GM19240 (cell line): ENCODE results near the gene ITGAE.
A peak's percentile ranks its signal among the peaks of the same experiment; 100 is the strongest.
"Not testable (repeated sequence)": the region's sequence is repeated elsewhere in the genome, so short reads cannot be mapped to it uniquely, and the experiment has no call there.

ENCODE experiments used
- DNase-seq: peaks from one replicate; pipeline ENCODE4 v3.0.0; 2011; ENCODE audit warnings: low spot score; ENCODE audit not compliant: insufficient read length

Gene ITGAE

GRCh38 chr17:3730881-3731429 lies 70.0 kb downstream of the ITGAE start:
- no peak for DNase-seq

- DNase-seq: no peak
Observed at GRCh38 chr17:3729881-3730280, 71.1 kb downstream of the ITGAE start.

DNA sequence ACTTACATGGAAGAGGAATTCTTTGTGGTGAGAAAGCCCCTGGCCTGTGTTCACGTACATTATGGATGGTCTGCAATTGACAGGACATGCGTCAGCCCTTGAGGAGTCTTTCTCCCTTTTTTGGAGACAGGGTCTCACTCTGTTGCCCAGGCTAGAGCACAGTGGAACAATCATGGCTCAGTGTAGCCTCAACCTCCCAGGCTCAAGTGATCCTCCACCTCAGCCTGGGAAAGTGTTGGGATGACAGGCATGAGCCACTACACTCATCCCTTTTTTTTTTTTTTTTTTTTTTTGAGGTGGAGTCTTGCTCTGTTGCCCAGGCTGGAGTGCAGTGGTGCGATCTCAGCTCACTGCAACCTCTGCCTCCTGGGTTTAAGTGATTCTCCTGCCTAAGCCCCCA lies 72.9 kb downstream of the ITGAE start:
- DNase-seq: not testable (repeated sequence)

- DNase-seq: no peak
Observed at GRCh38 chr17:3727041-3727440, 73.9 kb downstream of the ITGAE start.

DNA sequence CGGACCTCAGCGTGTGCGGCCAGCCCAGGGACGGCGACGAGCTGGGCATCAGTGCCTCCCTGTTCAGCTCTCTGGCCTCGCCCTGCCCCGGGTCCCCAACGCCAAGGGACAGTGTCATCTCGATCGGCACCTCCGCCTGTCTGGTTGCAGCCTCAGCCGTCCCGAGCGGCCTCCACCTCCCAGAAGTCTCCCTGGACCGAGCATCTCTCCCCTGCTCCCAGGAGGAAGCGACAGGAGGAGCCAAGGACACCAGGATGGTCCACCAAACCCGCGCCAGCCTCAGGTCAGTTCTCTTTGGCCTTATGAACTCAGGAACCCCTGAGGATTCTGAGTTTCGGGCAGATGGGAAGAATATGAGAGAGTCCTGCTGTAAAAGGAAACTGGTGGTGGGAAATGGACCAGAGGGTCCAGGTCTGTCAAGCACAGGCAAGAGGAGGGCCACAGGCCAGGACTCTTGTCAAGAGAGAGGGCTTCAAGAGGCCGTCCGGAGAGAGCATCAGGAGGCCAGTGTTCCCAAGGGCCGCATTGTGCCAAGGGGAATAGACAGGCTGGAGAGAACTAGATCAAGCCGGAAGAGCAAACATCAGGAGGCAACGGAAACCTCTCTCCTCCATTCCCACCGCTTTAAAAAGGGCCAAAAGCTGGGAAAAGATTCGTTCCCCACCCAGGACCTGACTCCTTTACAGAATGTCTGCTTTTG lies 76.5 kb downstream of the ITGAE start:
- DNase-seq: no peak

- peak; percentile 88 for DNase-seq
Observed at GRCh38 chr17:3723556-3724377, 77.2 kb downstream of the ITGAE start, which contains the start of gene HASPIN. HASPIN (plus strand) TSS chr17:3723903; CDS start chr17:3723936, 33 bp downstream.

GRCh38 chr17:3723188-3723555 lies 77.8 kb downstream of the ITGAE start:
- DNase-seq: no peak

- DNase-seq: no peak
Observed at GRCh38 chr17:3722716-3723115, 78.3 kb downstream of the ITGAE start.

DNA sequence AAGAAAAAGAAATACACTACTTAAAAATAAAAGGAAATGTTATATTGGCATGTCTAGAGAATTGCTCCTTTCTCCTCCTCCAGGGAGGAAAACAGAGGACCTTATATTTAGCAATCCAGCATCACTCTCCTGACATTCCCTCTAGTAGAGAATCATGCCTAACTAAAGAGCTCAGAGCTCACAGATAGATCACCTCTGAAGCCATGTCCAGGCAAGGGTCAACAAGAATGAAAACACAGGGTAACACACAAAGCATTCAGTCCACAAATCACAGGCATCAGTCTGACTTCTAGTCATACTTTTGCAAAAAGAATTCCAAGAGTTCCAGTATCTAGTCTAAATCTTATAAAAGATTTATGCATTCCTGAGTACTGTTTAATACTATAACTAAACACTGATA lies 81.7 kb downstream of the ITGAE start:
- DNase-seq: no peak

DNA sequence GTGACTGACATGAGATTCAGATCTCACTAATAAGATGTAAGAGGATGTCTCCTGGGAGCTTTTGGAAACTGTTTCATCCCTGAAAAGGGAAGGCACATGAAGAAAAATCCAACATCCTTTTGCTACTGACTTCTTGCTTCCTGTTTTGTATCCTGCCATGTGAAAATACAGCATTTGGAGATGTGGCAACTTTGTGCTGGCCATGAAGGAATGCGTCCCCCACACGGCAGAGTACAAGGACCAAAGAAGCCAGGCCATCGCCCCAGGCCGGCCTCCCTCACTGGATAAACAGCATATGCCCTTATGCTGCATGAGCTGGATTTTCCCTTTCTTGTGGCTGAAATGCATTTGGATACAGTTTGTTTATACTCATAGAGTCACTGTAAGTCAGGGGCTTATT lies 82.8 kb downstream of the ITGAE start:
- DNase-seq: no peak

DNA sequence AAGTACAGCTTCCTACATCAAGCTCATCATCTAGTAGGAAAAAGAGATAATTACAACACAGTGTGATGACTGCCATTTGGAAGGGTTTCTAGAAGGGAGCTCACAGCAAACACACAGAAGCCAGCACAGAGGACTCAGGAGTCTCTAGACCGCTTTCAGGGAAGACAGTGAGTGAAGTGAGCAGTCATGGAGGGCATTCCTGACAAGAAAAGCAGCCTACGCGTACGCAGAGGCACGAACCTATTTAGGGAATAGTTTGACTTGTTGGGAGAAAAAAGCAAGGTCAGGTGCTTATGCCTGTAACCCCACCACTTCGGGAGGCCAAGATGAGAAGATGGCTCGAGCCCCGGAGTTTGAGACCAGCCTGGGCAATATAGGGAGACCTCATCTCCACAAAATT lies 85.7 kb downstream of the ITGAE start:
- DNase-seq: no peak

DNA sequence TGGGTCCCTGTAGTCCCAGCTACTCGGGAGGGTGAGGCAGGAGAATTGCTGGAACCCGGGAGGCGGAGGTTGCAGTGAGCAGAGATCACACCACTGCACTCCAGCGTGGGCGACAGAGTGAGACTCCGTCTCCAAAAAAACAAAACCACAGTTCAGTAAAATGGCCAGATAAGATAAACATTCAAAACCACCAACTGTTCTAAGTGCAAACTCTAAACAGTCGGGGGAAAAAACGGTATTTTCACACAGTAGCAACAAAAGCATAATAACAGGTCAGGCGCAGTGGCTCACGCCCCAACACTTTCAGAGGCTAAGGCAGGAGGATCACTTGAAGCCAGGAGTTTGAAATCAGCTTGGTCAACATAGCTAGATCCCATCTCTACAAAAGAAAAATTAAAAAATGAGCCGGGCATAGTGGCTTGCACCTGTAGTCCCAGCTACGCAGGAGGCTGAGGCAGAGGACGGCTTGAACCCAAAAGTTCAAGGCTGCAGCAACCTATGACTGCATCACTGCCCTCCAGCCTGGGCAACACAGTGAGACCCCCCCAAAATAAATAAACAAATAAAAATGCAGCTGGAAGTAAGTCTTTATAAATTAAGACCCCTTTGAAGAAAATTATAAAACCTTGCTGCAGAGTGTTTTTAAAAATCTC lies 88.1 kb downstream of the ITGAE start:
- no peak for DNase-seq

GRCh38 chr17:3710951-3711383 lies 90.0 kb downstream of the ITGAE start:
- peak; percentile 83 for DNase-seq

GRCh38 chr17:3708366-3708765 lies 92.6 kb downstream of the ITGAE start:
- DNase-seq: no peak

- not testable (repeated sequence) for DNase-seq
Observed at GRCh38 chr17:3705718-3705984, 95.3 kb downstream of the ITGAE start.

GRCh38 chr17:3704931-3705717 lies 95.9 kb downstream of the ITGAE start:
- DNase-seq: no peak

DNA sequence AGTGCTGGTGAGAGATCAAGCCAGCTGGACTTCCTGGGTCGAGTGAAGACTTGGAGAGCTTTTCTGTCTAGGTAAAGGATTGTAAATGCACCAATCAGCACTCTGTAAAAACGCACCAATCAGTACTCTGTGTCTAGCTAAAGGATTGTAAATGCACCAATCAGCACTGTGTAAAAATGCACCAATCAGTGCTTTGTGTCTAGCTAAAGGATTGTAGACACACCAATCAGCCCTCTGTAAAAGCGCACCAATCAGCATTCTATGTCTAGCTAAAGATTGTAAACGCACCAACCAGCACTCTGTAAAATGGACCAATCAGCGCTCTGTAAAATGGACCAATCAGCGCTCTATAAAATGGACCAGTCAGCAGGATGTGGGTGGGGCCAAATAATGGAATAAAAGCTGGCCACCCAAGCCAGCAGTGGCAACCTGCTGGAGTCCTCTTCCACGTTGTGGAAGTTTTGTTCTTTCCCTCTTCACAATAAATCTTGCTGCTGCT lies 98.9 kb downstream of the ITGAE start:
- not testable (repeated sequence) for DNase-seq

DNA sequence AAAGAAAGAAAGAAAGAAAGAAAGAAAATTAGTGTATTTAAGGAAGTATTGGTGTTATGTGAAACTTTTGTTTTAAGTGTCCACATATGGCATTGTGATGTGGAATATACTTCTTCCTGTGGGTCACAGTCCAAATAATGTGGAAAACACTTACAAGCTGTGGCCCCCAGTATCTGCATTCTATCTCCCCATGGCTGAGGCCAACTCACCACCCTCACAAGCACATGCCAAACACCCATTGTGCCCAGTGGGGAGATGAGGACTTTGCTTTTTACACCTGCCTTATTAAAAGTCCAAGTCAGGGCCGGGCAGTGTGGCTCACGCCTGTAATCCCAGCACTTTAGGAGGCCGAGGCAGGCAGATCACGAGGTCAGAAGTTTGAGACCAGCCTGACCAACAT lies 101.0 kb downstream of the ITGAE start:
- no peak for DNase-seq

DNA sequence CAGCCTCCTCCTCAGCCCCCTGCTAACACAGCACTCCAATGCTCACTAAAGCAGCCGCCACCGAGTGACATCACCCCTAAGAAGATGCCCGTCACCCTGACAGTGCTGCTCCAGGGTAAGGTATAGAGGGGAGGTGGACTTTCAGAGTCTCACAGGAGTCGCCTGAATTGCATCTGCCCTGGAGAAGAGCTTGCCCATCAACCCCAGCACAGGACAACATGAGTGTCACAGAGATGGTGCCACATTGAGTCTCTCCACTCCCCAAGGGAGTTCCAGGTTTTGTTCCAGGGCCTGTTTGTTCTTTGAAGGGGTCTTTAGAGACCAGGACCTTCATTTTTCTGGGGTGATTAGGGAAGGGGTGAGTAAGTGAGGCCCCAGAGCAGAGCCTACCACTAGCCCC lies 102.8 kb downstream of the ITGAE start:
- DNase-seq: no peak

GRCh38 chr17:3697103-3697476 lies 103.9 kb downstream of the ITGAE start:
- no peak for DNase-seq

- no peak for DNase-seq
Observed at GRCh38 chr17:3695723-3696411, 105.1 kb downstream of the ITGAE start, which contains the start of gene P2RX5. P2RX5 (minus strand) TSS chr17:3696155; CDS start chr17:3696005, 150 bp downstream.
